G401 (cell line): Measurements from ENCODE around the gene ALOX12B. TPM values are rescaled to one million over a fixed set of nuclear protein-coding genes. Genes with fewer than 3 reads are reported as not detected.

ENCODE experiments used
- DNase-seq: peaks from one replicate; pipeline ENCODE4 v3.0.0-alpha.2; 2015; ENCODE audit warnings: low spot score
- in situ Hi-C: cut with HindIII; loops from 2 replicates; pipeline ENCODE4 v1.10.0; 2016; ENCODE audit warnings: low sequenced_read_pairs, mixed read lengths
- total RNA-seq: library from RNA; depleted of rRNA; stranded (reverse); fragments of >200 nt; shearing (Covaris generic); gene quantifications from 2 replicates; pipeline ENCODE4 v1.2.3, GENCODE V29; 2014; rRNA removed

ALOX12B gene
- not detected in 2 replicates for total RNA-seq

GRCh38 chr17:8087075-8087951 is at the start of gene ALOX12B:
ALOX12B (minus strand) TSS chr17:8087716; CDS start chr17:8087442, 274 bp downstream.
- in situ Hi-C loops, result no loop called here
- no peak for DNase-seq

DNA sequence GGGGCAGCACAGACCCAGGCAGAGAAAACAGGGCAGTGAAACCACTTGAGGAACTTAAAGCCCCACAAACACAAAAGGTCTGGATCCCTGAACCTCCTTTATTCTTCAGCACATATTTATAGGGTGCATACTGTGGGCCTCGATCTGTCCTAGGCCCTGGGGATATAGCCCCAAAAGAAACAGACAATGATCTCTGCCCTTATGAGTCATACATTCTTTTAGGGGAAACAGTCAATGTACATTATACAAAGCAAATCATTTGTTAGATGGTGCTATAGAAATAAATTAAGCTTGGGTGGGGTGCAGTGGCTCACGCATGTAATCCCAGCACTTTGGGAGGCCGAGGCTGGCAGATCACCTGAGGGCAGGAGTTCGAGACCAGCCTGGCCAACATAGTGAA is 46.4 kb upstream of the ALOX12B start:
- in situ Hi-C loops, result no loop called here
- DNase-seq, result no peak

DNA sequence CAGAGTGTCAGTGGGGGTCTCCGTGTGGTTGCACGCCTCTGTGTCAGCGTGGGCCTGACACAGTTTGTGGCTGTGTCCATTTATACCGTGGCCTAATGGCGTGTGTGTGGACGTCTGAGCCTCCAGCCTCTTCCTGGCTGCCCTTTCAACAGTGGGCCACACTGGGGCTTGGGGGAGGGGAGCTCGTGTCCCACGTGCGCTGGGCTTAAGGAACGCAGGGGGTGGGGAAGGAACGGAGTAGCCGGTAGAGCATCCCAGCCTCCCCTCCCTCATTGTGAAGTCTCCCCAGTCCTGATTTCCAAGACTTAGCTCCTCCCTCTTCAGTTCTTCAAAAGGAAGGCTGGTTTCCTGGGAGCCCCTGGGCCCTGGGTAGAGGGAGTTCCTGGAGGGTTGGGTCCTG is 45.9 kb upstream of the ALOX12B start:
- no peak for DNase-seq
- in situ Hi-C loops, result no loop called here

DNA sequence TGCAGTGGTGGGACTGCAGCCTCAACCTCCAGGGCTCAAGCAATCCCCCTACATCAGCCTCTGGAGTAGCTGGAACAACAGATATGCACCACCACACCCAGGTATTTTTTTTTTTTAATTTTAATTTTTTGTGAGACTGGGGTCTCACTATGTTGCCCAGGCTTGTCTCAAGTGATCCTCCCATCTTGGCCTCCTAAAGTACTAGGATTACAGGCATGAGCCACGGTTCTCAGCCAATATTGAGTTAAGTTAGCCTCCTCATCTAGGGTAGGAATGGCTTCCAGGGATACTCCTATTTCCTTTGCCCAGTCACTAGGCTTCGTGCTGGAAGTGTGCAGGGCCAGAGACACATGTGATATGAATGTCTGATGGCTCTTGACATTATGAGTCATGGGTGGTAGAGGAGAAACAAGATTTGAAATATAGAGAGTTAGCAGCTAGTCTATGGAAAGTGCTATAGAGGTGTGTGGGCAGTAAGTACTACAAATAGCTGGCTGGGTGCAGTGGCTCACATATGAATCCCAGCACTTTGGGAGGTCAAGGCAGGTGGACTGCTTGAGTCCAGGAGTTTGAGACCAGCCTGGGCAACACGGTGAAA is 44.4 kb upstream of the ALOX12B start:
- no peak for DNase-seq
- in situ Hi-C loops, result no loop called here

GRCh38 chr17:8128125-8128784 is 40.7 kb upstream of the ALOX12B start:
- in situ Hi-C loops, result no loop called here
- DNase-seq, result no peak

DNA sequence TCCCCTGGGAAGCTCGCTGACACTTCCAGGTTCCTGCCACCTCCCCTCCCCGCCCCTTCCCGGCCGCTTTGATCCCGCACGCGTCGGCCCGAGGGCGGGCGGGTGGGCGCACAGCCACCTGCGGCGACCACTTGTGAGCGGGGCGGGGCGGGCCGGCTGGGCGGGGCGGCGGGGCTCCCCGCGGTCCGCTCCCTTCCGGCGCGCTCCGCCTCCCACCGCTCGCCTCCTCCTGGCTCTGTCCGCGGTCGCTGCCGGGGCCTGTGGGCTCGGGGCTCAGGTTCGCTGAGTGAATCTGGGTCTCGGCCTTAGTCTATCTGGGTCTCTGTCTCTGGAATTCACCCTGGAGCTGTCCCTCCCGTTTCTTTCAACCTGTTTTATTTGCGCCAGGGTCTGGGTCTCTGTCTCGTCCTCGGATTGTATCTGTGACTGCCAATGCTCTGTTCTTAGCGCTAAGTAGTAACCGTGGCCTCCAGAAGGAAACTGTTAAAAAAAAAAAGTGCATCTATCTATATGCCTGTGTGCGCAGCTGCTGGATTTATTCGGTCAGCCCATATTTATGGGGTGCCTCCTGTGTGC is 39.1 kb upstream of the ALOX12B start:
- peak; percentile 72 for DNase-seq
- in situ Hi-C loops, result no loop called here

GRCh38 chr17:8125947-8126490 is 38.5 kb upstream of the ALOX12B start:
- peak; percentile 44 for DNase-seq
- in situ Hi-C loops, result no loop called here

GRCh38 chr17:8125154-8125946 is 37.8 kb upstream of the ALOX12B start:
- peak; percentile 89 for DNase-seq
- in situ Hi-C loops, result no loop called here

GRCh38 chr17:8124350-8125153 is 37.0 kb upstream of the ALOX12B start:
- DNase-seq, result peak; percentile 58
- in situ Hi-C loops, result loop anchor here (5.0 kb wide), 1 partner anchor 63 kb away; no protein-coding TSS in a partner anchor

- DNase-seq, result peak; percentile 60
- in situ Hi-C loops, result loop anchor here (5.0 kb wide), 1 partner anchor 63 kb away; no protein-coding TSS in a partner anchor
Measured at GRCh38 chr17:8123695-8124349, 36.3 kb upstream of the ALOX12B start, which contains the start of gene HES7. HES7 (minus strand) TSS chr17:8124106; CDS start chr17:8124084, 22 bp downstream.

DNA sequence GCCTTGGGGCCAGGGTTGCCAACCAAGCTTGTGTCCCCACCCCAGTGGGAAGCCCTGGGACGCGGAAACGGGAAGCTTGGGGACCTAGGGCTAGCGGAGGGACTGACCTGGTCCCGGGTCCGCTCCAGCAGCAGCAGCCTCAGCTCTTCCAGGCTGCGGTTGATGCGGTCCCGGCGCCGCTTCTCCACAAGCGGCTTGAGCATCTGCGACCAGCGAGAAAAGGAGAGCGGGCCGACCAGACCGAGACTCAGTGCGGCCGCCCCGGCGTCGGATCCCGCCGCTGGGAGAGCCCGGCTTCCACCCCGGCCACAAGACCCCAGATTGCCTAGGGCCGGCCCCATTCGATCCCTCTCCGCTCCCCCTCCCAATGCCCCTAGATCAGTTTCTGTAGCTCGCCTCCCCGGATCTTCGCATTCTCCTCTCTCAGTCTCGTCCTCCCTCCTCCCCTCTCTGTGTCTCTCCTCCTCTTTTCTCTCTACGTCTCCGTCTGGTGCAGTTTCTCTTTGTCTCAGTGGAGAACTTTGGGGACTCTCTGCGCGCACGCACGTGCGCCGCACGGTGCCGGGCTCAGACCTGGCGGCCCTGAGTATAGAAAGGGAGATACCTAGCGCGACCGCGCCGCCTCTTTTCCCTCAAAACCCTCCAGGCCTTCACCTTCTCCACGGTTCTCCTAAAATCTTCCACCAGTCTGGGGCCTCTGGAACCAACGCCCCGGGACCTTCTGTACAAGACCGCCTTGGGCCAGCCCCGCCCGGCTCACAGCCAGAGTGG is 35.6 kb upstream of the ALOX12B start:
- peak; percentile 40 for DNase-seq
- in situ Hi-C loops, result loop anchor here (5.0 kb wide), 1 partner anchor 64 kb away; no protein-coding TSS in a partner anchor

GRCh38 chr17:8122422-8122923 is 35.0 kb upstream of the ALOX12B start:
- DNase-seq, result peak; percentile 55
- in situ Hi-C loops, result loop anchor here (5.0 kb wide), 1 partner anchor 65 kb away; no protein-coding TSS in a partner anchor

DNA sequence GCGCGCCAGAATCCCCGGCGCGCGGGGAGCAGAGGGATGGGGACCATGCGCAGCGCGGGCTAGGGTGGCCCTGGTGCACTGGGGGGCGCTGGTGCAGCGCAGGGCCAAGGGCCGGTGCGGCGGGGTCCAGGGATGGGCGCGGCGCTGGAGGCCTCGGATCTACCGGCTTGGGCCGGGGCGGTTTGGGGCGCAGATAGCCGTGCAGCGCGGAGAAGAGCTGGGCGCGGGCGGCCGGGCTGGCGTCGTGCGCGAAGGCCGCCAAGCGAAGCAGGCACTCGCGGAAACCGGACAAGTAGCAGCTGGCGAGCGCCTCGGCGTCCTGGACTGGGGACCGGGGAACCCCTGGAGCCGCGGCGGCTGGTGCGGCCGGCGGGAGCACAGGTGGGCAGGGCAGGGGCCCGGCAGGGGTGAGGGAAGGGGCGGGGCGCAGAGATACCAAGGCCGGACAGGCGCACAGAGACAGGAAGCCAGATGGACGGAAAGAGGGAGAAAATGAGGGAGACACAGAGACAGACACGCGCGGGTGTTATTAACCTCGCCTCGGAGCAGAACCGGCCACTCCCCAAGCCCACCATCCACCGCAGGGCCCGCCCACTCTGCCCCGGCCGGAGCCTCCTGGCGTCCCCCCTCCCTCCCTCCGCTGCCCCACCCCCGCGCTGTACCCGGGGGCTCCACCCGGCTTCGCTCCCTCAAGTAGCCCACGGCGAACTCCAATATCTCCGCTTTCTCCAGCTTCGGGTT is 34.3 kb upstream of the ALOX12B start:
- peak; percentile 58 for DNase-seq
- in situ Hi-C loops, result loop anchor here (5.0 kb wide), 1 partner anchor 65 kb away; no protein-coding TSS in a partner anchor

- in situ Hi-C loops, result loop anchor here (5.0 kb wide), 1 partner anchor 66 kb away; no protein-coding TSS in a partner anchor
- DNase-seq, result no peak
Measured at GRCh38 chr17:8121407-8121680, 33.8 kb upstream of the ALOX12B start.
